HG02678 (cell line): ENCODE measurements around the gene WDR73.
A peak's percentile ranks its signal among the peaks of the same experiment; 100 is the strongest.
"Not testable (repeated sequence)": the region's sequence is repeated elsewhere in the genome, so short reads cannot be mapped to it uniquely, and the experiment has no call there.

Experiments used
- ATAC-seq: cut with Tn5 transposase; IDR thresholded peaks from one replicate; pipeline ENCODE4 v1.9.1; 2021; ENCODE audit warnings: mild to moderate bottlenecking, moderate library complexity; ENCODE audit not compliant: unreplicated experiment

WDR73 gene

DNA sequence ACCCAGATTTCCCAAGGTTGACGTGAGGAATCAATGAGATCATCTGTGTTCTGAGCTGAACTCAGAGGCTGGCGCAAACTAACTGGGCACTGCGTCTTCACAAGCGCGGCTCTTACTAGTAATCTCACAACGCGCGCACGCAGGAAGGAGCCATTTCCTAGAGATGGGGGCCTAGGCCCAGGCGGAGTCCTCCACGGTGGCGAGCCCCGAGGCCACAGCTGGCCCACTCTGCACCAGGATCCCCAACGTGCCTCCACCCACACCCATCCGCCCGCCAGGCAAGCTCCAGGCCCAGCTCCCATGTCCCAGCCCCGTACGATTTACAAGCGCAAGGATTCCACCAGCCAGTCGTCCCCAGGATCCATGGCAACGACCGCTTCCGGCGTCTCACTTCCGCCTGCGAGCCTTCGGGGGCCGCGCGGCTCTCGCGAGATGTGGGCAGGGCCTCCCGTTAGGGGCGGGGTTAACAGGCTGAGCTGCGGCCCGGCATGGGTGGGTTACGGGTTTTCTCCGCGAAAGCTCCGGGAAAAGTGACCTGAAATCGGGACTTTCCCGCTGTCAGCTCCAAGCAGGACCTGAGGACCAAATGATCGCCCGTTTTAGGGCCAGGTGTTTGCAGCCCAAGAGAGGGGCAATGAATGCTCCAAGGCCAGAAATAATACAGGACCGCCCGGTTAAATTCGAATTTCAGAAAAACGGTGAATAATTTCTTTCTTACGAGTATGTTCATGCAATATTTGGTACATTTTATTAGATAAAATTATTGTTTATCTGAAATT, at the start of gene WDR73:
Gene WDR73 (minus strand): TSS at position 374 of the 779 bp plus-strand sequence. CDS start 9 bp downstream, at position 365.
- peak; percentile 83 for ATAC-seq

- no peak for ATAC-seq
Observed at GRCh38 chr15:84703808-84704207, 49.7 kb upstream of the WDR73 start.

DNA sequence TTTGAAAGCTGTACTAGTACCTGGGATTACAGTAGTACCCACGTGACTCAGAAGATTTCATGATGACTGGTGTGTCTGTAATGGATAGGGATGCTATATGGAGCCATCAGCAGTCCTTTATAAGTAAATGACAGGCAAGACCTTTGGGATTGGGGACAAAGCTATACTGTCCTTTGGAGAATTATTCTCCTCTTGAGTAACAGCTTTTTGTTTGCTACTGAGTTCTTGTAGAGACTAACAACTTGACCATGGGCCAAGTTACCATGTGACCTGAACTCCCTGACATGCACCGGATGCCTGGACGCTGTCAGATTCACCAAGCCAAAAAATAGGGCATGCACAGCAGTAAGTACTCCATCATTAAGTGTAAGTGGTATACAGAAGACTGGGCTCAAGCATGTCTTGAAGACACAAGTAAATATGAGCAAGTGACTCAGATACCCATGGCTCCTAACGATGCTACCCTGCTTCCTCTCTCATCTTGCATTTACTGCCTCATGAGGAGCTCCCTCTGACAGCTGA, 48.9 kb upstream of the WDR73 start:
- no peak for ATAC-seq

DNA sequence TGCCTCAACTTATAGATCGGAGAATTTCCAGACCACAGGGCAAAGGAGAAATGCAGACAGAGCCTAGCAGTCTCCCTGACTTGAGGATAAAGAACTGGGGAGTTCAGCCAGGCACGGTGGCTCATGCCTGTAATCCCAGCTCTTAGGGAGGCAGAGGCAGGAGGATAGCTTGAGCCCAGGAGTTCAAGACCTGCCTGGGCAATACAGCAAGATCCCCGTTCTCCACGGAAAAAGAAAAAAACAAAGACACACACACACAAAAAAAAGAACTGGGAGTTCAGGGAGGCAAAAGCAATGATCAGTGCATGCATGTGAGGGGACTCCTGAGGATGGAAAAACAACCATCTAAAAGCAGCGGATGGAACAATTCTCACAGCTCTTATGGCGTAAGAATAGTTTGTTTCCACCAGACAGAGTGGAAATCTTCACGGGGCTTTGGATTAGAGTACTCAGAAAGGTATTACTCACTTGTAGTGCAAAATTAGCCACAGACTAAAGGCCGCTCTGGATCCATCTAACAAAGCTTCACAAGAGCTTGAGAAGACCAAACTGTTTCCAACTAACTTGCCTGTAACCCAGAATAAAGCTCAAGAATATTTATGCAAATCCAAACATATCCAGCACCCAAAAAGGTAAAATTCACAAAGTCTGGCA, 45.6 kb upstream of the WDR73 start:
- no peak for ATAC-seq

DNA sequence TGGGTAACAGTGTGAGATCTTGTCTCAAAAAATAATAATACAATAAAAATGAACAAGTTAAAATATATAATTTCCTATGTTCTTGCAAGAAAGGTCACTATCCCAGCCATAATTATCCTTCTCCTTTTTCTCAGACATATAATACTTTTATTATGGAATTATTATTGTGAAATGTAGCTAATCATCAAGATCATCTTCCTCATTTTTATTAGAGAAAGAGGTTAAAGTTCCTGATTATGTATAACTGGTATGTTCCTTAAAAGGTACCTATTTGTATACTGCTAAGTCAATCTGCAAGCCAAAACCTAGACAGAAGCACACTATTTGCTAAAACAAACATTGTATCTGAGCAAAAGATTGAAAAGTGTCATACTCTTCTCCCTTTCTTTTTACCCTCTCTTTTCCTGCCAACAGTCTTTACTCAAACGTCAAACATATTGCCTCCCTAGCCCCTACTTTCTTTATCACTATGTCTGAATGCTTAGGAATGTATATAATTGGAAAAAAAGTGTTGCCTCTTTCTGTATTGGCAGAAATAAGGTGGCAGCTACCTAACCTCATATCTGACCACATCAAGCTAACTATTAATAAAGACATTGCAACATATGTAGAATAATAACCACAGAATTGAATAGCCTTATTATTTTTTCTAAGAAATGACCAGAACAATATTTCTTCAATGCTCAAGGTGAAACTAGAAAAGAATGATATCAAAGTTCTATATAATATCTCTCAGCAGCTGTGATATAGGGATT, 43.3 kb upstream of the WDR73 start:
- ATAC-seq, result no peak

- ATAC-seq, result no peak
Observed at GRCh38 chr15:84696757-84697156, 42.7 kb upstream of the WDR73 start.

GRCh38 chr15:84690342-84690741, 36.3 kb upstream of the WDR73 start:
- ATAC-seq, result no peak

- ATAC-seq, result no peak
Observed at GRCh38 chr15:84689858-84690257, 35.8 kb upstream of the WDR73 start.

DNA sequence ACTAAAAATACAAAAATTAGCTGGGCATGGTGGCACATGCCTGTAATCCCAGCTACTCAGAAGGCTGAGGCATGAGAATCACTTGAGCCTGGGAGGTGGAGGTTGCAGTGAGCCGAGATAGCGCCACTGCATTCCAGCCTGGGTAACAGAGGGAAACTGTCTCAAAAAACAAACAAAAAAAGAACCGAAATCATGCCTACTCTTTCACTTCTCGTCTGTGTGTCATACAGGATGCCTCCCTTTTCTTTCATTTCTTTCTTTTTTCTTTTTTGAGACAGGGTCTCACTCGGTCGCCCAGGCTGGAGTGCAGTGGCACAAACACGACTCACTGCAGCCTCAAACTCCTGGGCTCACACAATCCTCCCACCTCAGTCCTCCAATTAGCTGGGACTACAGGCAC, 32.4 kb upstream of the WDR73 start:
- not testable (repeated sequence) for ATAC-seq

GRCh38 chr15:84685304-84685703, 31.2 kb upstream of the WDR73 start:
- ATAC-seq, result no peak

GRCh38 chr15:84684092-84684491, 30.0 kb upstream of the WDR73 start:
- ATAC-seq, result no peak

- ATAC-seq, result no peak
Observed at GRCh38 chr15:84681831-84682230, 27.7 kb upstream of the WDR73 start.

DNA sequence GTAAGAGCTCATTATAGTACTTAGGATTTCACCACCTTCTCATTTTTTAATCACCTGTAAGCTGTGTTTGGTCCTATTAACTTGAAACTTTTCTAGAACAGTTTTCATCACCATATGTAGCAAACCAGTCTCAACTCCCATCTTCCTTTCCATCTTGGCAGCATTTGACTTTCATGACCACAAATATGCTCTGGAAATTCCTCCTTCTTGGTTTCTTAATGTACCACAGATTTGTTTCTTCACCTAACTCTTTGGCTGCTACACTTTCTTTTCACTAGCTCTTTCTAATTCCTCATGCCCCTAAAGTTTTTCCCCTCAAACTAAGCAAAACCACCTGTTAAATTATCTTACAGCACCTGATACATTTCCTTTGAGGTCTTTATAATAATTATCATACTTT, 17.1 kb upstream of the WDR73 start:
- no peak for ATAC-seq

GRCh38 chr15:84669726-84670125, 15.6 kb upstream of the WDR73 start:
- no peak for ATAC-seq

- no peak for ATAC-seq
Observed at GRCh38 chr15:84668221-84668982, 14.3 kb upstream of the WDR73 start.

DNA sequence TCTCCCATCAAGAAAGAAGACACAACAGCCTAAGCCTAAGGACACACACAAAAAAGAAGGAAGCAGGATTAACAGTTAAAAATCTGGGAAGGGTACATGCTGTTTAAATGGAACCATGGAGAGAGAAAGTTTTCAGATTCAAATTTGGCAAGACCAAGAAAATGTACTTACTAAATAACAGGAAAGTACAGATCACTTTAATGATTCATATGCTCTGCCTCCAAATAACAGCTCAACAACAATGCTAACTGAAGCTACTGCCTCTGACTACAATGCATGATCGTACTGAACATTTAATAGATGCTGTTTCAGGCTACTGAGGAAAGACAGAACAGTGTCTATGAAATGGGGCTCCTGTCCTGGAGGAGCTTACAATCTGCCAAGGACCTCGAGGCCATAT, 12.3 kb upstream of the WDR73 start:
- no peak for ATAC-seq

GRCh38 chr15:84661001-84661400, 6.9 kb upstream of the WDR73 start:
- no peak for ATAC-seq

DNA sequence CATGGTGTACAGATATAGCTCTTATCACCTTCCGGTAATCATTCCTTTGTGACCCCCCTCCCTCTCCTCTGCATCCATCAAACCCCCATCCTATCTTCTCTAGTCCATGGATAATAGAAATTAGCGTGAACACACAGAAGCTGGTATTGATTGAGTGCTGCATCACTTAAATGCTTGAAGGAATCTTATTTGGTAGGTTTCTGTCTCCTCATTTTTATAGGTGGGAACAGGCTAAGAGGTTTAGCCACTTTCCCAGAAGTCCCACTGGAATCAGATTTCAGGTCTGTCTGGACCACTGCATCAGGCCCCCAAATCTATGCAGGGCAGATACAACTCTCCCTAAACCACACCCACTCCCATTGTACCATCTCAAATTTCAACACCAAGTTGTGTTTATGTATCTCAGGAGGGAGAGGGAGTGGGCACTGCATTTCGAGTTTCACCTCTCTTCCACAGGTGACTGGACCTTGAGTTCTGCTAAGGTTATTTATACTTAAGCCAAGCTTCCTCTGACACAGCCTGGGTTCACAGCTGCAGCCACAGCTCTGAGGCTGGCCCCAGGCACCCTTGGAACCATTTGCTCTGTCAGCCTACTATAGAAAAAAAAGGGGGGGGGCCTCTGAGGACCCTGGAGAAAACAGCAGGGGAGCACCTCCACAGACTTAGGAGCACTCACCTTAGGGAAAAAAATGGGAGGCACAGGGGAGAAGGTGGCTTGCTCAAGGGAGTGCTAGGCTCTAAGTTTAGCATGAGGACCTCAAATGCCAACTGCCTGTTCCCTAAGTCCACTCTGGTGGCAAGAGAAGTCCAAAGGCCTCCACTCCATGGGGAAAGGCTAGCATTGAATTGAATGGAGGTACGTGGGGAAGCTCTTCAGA, 6.1 kb upstream of the WDR73 start:
- no peak for ATAC-seq

GRCh38 chr15:84658788-84659411, 4.8 kb upstream of the WDR73 start:
- no peak for ATAC-seq
